GM19452 (cell line): ENCODE measurements around the gene PPP1R36.
"Not testable (repeated sequence)": the region's sequence is repeated elsewhere in the genome, so short reads cannot be mapped to it uniquely, and the experiment has no call there.

Experiments used
- ATAC-seq: cut with Tn5 transposase; IDR thresholded peaks from one replicate; pipeline ENCODE4 v1.9.1; 2021; ENCODE audit not compliant: unreplicated experiment

Gene PPP1R36

DNA sequence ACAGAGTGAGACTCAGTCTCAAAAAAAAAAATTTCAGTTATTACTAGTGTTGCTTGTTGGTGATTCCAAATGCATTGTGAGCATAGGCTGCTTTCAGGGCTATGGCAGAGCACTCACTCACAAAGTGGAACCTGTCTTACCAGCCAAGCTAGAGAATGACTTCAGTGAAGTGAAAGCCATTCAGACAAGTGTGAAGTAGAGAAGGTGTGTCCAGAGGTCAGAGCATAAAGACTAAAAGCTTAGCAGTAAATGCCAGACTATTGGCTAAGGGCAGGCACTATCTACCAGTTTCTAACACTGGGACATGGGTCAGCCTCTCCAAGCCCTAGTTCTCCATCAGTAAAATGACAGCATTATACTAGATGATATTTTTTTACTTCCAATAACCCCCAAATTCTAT lies 12.7 kb downstream of the PPP1R36 start:
- ATAC-seq, result no peak

DNA sequence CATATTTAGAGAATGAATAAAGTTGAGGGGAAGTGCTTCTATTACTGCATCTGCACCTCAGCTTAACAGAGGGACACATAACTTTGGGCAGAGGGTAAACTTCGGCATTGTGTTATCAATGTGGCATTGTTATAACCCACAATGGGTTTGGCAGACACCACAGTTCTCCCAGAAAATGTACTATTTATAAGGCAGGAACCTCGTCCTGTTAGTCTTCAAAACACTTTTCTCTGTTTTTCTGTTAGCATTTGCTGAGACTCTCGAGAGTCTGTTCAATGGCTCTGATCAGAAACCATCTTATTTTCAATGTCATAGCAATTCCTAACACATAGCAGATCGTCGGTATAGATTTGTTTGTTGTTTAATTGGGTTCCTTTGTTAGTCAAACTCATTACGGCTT lies 13.9 kb downstream of the PPP1R36 start:
- ATAC-seq, result no peak

DNA sequence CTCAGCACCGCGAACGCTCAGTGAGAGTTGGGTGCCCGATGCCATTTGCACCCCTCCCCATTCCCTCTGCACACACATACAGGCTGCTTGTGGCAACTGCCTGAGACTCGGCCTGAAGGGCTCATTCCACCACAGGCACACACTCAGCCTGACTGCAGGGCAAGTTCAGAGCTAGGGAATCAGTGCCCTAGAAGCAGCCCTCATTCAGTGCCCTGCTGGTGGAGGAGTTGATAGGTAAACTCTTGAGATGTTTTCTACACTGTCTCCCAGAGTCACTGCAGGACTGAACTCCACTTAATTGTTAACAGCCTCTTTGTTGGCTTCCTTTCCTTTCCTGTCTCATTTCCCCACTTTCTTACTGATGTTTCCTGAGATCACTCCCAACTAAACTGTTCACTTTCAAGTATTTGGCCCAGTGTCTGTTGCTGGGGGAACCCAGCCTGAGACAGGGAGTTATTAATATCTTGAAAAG lies 16.9 kb downstream of the PPP1R36 start:
- ATAC-seq, result no peak

DNA sequence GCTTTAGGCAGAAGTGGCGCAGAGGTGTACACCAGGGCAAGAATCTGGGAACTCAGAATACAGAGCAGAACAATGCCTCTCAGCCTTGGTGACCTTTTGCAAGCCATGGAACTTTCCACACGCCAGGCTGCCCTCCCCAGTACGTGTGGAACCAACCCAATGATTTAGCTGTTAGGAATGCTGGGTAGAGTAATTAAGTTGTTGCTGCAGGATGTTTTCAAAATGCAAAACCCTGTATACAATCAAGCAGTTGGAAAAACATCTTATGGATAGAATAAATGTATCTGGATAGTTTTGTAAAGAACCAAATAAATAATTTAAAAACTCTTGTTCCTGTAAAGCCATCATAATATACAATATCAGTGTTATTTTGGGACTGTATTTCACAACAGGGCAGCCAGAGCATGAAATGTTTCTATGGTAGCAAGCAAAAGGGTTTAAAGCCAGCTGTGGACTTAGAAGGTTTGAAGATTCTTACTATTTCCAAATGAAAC lies 19.4 kb downstream of the PPP1R36 start:
- no peak for ATAC-seq

DNA sequence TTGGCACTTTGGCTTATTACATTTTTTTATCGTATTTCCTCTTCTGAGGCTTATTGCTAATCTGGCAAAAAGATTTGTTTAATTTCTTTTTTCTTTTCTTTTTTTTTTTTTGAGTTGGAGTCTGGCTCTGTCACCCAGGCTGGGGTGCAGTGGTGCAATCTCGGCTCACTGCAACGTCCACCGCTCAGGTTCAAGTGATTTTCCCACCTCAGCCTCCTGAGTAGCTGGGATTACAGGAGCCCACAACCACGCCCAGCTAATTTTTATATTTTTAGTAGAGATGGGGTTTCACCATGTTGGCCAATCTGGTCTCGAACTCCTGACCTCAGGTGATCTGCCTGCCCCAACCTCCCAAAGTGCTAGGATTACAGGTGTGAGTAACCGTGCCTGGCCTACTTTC lies 19.9 kb downstream of the PPP1R36 start:
- ATAC-seq, result not testable (repeated sequence)

DNA sequence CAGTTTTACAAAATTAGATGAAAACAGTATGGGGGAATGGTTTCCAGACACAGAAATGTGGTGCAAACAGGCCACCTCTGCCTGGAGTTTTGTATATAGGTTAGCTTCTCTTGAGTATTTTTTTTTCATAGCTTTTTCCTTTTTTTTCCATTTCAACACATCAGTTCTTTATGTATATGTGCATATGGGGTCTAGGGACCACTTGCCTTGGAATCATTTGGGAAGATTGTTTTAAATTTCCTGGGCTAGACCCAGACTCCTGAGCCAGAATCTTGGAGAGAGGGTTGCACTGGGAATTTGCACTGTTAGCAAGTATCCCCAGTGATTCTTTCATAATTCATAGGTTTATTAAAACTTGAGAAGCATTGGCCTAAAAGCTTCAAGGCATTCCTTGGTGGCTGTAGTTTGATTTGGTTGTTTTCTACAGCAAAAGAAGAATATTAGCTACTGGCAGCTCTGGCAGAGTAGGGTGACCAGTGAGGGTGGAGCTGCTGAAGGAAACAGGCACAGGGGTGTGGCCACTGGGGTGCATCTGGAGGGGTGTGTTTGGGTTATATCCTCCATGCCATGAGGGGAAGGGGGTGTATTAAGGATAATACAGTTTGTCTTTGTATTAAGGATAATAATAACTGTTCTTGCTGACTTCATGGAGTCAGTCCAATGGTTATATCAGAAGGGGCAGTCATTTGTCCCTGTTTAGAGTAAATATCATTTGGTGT lies 22.8 kb downstream of the PPP1R36 start:
- no peak for ATAC-seq

DNA sequence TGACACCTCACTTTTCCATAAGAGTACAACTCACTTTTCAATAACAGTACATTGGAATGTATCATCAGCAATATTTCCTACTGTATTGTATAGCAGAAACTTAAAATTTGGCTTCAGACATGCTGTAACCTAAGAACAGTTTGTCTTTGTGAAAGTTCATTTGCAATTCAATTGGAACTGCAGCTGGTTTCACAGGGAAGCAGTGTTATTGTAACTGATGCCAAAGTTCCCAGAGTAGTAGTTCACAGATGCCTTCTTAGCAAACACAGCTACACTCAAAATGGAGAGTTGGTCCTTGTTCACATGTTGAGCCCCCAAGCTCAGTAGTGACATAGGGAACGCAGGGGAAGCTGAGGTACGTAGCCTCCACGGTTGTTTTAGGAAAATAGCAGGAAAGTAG lies 23.3 kb downstream of the PPP1R36 start:
- ATAC-seq, result no peak

DNA sequence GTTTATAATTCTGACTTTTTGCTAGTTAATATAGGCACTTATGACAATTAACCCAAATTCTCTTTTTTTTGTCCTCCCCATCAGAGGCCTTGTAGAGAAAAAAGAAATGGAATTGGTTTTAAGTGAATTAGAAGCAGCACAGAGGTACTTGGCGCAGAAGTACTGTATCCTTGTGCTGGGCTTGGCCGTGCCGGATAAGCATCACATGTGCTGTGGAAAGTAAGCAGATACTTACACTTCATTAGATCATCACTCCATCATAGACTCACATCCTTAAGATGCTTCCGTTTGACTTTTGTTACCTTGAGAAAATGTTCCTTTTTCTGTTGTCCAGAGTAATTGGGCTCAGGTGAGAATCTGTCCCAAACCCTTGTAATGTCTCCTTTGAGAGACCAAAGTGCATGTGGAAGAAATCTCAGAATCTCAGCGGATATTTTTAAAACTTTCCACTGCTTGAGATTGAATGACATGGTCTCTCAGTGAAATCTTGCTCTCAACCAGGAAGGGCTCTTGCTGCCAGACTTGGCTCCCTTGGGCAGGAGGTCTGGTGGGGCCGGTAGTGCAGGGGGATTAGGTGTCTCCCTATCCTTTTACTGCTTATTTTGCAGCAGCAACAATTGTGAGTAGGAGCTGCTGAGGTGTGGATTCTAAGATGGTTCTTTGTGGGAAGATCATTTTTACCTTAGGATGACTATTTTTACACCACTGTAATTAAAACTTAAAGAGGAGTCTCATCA lies 24.8 kb downstream of the PPP1R36 start:
- ATAC-seq, result no peak

DNA sequence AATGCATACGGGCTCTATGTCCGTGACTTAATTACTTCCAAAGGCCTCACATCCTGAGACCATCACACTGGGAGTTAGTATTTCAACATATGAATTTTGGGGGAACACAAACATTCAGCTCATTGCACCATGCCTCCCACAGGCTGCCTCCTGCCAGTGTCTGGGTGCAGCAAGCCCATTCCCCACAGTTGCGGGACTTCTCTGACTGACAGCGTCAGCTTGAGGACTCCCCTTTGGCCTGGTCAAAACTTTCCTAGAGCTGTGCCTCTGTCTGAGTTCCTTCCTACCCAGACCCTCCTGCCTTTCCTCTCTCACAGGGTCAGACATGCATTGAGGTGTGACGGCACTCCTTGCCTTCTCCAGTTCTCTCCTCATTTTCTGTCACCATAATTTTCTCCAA lies 27.4 kb downstream of the PPP1R36 start:
- no peak for ATAC-seq

DNA sequence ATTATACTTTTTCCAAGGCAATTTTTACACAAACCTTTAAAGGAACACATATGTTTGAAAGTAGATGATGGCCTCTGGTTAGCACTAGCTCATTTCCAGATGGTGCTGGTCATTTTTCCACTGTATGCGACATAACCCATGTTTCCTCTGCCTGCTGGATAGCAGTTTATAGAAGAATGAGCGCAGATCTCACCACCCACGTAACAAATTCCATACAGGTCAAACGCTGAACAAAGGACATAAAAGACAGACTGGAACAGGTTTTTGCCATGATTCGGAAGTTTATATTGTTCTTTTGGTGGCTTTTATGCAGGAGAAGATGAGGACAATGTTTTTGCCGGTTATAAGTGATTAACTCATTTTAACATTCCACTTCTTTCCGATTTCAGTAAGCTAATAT lies 30.7 kb downstream of the PPP1R36 start:
- no peak for ATAC-seq

DNA sequence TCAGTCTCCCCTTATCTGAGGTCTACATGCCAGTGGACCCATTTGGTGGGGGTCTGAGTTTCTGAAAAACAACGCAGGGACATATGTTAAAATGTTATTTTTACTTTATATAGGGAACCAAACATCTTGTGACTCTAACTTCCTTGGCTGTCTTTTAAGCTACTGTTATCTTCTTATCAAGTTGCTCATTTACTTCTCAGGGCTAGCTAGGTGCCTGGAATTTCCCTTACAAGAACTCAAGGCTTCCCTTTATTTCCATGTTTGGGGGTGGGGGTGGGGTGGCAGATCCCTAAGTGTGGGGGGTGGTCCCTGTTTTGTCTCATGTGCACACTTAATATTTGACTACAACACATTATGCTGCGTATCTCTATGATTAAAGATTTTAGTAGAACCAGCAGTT lies 31.6 kb downstream of the PPP1R36 start:
- no peak for ATAC-seq

DNA sequence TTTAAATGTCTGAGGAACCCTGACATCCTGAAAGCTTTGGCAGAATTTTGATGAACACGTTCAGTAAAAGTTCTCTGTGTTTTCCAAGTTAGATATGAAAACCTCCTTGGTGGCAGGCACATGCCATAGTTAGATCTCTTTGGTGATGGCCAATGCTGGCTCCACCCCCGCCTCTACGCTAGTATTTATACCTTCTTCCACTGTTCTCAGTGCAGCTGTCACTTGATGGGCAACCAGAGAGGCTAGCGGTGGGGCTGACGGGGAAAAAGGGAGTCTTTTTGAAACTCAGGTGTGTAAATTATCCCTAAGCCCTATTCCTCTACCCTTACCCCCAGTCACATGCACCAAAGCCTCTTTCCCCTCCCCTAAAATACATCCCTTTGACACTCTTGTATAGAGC lies 32.1 kb downstream of the PPP1R36 start:
- no peak for ATAC-seq

DNA sequence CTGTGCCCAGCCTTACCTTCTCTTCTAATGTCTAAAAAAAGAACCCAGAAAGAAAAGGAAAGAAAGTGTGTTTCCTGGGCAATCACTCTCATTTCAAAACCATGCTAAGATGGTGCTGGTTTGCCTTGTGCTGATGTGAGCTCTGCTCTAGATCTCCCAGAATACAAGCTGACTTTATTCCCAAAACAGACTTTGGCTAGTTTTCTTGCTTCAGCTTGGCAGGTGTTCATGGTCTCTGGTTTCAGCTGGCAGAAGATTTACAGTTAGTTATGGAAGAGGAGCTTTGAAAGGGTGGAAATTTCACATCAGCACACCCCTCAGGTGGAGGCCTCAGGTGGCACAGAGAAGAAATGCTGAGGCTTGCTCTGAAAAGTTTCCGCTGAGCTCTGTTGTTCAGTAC lies 34.4 kb downstream of the PPP1R36 start:
- no peak for ATAC-seq

DNA sequence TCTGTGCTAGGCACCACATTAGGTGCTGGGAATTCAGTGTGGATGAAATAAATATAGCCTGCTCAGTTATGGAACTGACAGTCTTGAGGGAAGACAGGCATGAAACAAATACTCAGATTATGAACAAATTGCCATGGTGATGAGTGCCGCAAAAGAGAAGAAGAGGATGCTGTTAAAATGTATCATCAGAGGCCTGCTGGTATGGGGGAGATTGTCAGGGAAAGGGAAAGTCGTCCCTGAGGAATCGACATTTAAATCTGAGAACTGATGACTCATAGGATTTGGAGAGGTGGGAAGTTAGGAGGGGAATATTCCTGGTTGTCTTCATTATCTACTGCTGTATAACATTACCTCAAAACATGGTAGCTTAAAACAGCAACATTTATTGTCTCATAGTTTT lies 42.0 kb downstream of the PPP1R36 start:
- ATAC-seq, result no peak

DNA sequence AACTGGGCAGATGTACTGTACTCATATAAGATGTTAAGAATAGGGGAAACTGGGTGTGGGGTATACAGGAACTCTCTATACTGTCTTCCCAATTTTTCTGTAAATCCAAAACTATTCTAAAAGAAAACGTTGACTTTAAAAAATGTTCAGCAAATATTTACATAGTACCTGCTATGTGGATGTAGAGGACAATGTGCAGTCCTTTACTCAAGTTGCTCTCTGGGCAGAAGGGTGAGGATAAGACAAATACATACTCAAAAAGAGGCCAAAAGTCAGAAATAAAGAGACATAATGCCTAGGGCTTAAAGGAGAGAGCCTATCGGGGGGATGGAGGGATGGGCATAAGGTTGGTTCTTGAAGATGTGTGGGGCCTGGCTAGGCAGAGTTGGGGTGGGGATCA lies 44.7 kb downstream of the PPP1R36 start:
- ATAC-seq, result no peak

DNA sequence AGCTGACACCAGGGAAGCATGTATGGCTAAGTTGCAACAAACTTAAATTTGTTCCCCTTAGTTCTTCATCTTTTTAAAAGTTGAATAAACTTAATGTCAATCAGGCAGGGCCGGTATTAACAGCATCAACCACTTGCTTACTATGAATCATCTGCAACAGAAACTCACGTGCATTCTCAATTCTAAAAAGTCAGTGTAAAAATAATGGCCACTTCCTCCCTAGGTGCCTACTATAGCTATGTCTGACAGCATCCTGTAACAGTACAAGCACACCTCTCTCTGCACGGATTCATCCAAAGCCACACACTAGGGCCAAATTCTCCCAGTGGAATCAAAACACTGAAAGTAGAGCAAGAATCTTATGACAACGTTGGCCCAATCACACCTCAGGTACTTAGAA lies 48.6 kb downstream of the PPP1R36 start:
- peak; percentile 74 for ATAC-seq

DNA sequence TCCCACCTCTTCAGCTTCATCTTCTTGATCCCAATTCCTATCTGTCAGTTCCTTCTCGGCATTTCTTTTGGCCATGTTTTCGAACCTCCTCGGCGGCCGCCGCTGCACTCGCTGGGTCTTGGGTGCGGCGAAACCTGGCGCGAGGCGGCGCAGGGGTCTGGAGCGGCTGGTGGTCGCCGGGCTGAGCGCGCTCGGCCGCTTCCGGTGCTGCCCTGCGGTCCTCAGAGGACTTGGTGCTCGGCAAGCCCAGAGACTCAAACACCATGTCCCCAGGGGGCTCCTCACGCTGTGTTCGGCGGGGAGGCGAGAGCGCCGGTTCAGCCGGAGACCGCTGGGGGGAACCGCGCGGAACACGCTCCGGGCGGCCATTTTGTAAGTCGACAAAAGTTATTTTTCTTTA lies 51.8 kb downstream of the PPP1R36 start:
- no peak for ATAC-seq

DNA sequence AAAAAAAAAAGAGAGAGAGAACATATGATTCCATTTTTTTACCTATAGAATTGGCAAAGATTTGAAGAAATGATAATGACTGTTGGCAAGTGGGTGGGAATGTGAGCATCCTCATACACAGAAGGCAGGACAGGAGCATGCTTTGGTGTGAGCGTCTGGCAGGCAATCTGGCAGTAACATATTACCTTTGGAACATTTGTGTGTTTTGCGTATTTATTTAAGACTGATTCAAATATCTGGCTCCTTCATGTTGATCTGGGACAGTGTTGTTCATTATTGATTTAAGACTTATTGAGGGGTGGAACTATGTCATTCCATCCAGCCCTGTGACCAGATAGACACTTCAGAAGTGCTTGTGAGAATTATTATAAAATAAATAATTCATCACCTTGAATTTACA lies 53.1 kb downstream of the PPP1R36 start:
- ATAC-seq, result no peak

DNA sequence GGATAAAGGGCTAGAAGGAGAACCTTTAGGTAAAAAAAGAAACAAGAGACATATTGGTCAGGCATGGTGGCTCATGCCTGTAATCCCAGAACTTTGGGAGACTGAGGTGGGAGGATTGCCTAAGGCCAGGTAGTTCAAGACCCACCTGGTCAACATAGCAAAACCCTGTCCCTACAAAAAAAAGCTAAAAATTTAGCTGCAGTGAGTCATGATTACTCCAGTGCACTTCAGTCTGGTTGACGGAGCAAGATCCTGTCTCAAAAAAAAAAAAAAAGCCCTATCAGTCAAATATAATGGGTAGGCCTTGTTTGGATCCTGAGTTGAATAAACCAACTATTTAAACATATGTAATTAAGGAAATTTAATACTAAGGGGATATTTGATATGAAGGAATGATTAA lies 54.2 kb downstream of the PPP1R36 start:
- no peak for ATAC-seq

DNA sequence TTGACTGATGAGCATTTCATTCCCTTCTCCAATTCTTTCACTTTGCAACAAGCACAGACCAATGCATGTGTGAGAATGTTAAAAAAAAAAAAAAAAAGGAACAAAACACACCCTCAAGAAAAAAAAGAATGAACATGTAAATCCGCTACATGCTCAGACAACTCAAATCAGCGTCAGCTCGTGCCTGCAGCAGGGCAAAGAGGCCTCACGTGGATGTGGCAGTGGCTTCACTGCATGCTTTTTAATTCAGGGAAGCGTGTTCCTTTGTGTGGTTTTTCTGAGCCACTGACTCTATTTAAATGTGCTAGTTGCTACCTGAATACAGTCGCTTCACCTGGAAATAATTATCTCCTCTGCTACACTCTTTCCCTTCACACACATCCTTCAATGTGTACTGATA lies 55.1 kb downstream of the PPP1R36 start:
- no peak for ATAC-seq

DNA sequence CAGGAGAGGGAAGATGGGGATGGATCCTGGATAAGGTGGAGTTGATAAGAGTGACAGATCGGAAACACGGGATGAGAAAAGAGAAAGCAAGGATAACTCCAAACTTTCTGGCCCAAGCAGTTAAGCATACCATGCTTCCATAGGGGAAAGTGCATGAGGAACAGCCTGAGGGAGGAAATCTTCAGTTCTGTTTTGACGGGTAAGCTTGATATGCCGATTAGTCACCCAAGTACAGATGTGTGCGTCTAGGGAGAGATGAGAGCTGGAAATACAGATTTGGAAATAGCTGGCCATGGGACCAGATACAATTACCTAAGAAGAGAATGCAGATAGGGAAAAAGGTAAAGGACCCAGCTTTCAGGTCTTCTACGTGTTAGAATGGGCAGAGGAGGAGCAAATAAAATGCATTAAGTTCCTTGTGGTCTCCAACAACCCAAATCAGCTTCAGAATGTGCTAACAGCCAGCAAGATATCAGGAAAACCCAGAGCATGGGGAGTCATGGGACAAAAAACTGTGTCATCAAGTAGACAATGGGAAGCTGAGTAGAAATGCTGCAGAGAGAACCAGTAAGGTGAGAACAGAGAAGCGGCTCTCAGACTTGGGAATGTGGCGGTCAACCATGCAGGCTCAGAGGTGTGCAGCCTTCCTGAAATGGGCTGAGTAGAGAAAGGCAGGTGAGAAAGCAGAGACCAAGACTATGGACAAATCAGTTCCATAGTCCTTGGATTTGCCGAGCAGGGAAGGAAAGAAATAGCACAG lies 56.3 kb downstream of the PPP1R36 start:
- ATAC-seq, result no peak
